DMS 273 (cell line): ENCODE results near the gene CASKIN1.
A peak's percentile ranks its signal among the peaks of the same experiment; 100 is the strongest.
"Not testable (repeated sequence)": the region's sequence is repeated elsewhere in the genome, so short reads cannot be mapped to it uniquely, and the experiment has no call there.

Experiments used
- DNase-seq: peaks from one replicate; lab custom pipeline; 2025; ENCODE audit not compliant: unreplicated experiment; lab: John Stamatoyannopoulos, UW

CASKIN1 gene

DNA sequence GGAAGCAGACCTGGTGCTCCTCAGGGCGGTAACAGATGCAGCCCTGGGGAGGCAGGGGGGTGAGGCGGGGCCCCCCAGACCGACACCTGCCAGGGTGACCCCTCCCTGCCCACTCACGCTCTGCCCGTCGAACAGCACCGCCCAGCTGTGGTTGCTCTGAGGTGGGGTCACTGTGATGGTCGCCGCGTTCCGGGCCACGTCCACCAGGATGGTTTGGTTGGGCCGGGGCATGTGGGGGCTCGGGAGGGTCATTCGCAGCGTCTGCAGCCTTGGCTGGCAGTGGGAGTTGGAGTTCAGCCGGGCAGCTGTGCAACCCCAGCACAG, 13.6 kb upstream of the CASKIN1 start:
- DNase-seq, result no peak

DNA sequence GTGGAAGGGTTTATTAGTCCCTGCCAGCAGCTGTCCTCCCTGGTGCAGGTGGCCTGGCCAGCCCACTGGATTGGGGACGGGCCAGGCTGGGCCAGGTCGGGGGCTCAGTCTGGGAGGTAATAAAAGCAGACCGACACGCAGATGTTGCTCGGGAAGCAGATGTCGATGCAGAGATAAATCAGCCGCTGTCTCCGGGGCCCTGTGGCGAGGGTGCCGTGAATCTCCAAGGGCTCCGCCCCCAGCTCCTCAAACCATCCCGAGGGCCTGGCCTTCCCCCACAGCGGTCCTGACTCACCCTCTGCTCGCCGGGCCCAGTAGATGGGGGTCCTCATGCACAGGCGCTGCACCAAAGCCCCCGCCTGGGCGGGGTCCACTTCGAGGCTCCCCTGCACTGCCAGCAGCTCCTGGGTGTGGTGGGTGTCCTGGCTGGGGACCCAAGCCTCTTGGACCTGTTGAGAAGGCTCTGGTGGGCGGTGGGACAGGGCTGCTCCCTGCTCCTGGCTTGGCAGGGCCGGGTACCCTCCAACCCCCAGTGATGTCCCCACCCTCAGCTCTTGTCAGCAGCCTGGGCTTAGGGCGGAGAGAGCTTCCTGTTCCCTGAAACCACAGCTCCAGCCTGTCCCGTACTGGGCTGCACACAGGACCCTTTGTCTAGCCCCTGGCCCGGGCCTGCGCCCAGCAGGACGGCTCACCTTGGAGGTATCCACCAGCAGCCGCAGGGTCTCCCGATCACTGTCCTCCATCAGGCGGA, 13.0 kb upstream of the CASKIN1 start:
- DNase-seq, result peak; percentile 68

GRCh38 chr16:2208772-2209171, 12.4 kb upstream of the CASKIN1 start:
- DNase-seq, result no peak

GRCh38 chr16:2208308-2208707, 11.9 kb upstream of the CASKIN1 start:
- DNase-seq, result peak; percentile 52

DNA sequence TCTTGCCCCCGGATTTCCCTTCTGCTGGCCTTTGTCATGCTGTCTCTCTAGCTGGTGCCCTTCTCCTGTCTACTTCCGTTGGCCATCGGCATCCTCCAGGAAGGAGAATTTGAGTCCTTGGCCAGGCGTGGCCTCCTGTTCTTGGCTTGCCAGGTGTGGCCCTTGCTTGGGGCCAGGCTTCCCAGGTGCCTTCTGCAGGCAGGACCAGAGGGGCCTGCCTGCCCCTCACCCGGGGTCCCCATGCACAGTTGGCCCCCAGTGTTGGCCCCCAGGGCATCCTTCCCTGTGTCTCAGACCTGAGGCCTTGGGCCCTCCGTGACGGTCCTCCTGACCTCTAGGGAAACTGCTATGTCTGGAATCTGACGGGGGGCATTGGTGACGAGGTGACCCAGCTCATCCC, 11.5 kb upstream of the CASKIN1 start:
- DNase-seq, result no peak

DNA sequence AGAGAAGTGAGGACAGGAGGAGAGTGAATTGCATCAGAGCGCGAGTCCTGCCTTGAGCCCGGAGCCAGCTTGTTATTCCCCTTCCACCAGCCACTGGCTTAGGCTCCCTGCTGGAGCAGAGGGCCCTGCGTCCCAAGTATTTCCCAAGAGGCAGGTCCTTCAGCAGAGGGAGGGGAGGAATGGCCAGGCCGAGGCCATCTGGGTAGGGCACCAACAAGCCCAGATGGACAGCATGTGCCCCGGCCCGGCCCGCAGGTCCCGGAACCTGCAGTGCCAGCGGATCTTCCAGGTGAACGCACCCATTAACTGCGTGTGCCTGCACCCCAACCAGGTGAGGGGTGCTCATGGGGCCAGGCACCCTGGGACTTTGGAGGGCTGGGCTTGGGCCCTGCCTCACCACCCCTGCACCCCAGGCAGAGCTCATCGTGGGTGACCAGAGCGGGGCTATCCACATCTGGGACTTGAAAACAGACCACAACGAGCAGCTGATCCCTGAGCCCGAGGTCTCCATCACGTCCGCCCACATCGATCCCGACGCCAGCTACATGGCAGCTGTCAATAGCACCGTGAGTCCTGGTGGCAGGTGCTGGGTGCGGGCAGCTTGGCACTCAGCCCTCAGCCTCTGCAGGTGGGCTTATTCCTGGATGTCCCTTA, 10.5 kb upstream of the CASKIN1 start:
- DNase-seq, result no peak

DNA sequence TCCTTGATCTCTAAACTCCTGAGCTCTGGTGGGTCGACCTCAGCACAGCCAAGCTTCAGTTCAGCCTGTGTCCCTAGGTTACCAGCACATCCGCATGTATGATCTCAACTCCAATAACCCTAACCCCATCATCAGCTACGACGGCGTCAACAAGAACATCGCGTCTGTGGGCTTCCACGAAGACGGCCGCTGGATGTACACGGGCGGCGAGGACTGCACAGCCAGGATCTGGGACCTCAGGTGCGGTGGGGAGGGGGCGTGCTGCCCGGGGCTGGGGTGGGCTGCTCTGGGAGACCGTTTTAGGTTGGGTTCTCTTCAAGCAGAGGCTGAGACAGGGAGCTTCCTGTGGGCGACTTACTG, 10.0 kb upstream of the CASKIN1 start:
- no peak for DNase-seq

GRCh38 chr16:2205967-2206313, 9.5 kb upstream of the CASKIN1 start:
- peak; percentile 68 for DNase-seq

- peak; percentile 95 for DNase-seq
Observed at GRCh38 chr16:2205104-2205966, 8.9 kb upstream of the CASKIN1 start, which contains the start of gene MLST8. Gene MLST8 (plus strand): TSS chr16:2205454. CDS start chr16:2206086, 632 bp downstream.

GRCh38 chr16:2204416-2205103, 8.2 kb upstream of the CASKIN1 start:
- DNase-seq, result no peak

- not testable (repeated sequence) for DNase-seq
Observed at GRCh38 chr16:2203119-2203688, 6.8 kb upstream of the CASKIN1 start.

DNA sequence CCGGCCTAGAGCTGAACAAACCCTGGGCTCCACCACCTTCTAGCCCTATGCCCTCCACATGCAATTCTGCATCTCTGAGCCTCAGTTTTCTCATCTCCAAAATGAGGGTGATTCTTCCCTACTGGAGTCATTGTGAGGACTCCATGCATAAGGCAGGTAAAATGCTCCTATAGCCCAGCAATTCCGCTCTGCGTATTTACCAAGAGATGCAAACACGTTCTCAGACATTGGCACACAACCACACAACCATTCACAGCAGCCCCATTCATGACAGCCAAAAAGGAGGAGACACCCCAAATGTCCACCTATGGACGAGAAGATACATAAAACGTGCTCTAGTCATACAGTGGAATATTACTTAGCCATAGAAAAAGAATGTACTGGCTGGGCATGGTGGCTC, 3.9 kb upstream of the CASKIN1 start:
- no peak for DNase-seq

DNA sequence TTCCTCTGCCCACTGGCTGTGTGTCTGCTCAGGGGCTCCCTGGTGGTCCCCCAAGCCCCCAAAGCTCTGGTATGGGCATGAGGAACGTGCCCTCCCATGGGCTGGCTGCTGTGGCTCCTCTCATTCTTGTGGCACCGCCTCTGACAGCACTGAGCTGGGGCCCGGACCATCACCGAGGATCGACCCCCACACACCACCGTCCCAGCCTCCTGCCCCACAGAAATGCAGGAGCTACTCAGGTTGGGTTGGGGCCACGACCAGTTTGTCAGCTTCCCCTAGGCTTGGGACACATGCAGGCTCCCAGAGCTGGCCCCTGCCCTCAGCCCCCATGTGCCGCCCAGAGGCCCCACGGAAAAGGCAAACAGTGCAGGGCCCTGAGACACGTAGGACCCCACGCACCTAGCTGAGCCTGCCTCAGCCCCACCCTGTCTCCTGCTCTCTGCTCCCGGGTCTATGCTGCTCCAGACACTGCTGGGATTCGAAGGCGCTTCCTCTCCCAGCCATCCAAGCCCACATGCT, 3.3 kb upstream of the CASKIN1 start:
- no peak for DNase-seq

DNA sequence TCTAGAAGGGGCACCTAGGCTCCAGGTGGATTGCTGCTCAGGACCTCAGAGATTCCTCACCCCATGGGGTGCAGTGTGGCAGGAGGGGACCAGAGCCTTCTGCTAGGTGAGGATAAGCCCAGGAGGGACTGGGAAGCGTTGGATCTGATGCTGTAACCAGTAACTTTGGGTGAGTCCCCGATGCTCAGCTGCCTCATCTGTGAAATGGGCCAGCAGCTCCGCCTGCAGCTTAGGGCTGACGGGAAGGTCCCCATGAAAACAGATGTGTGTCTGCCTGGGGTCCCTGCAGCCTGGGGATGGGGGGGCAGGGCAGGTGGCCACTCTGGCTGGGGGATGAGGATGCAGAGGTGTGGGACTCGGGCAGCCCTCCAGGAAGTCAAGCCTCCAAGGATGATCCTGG, 2.7 kb upstream of the CASKIN1 start:
- DNase-seq, result no peak

- no peak for DNase-seq
Observed at GRCh38 chr16:2198283-2198682, 1.9 kb upstream of the CASKIN1 start.

DNA sequence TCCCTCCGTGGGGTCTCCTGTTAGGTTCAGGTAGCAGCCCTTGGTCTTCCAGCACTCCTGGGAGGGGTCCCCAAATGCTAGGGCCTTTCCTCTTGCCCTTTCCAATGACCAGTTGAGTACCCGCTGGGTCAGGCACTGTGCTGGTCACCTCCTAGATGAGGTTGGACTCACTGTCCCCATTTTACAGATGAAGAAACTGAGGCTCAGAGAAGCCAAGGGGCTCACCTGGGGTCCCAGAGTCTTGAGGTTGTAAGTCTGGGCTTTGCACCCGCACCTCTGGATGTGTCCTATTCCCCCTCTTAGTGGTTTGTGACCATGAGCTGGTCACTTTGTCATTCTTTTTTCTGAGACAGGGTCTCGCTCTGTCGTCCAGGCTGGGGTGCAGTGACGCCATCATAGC, 1.4 kb upstream of the CASKIN1 start:
- DNase-seq, result no peak

GRCh38 chr16:2196981-2197511, 641 bp upstream of the CASKIN1 start:
- DNase-seq, result no peak

GRCh38 chr16:2195322-2196161, 863 bp downstream of the CASKIN1 start:
- peak; percentile 53 for DNase-seq

- DNase-seq, result peak; percentile 76
Observed at GRCh38 chr16:2194852-2195321, 1.5 kb downstream of the CASKIN1 start.
